ENCODE measurements around the gene ZDHHC7. TPM values are rescaled to one million over a fixed set of nuclear protein-coding genes. Genes with fewer than 3 reads are reported as not detected.

ZDHHC7 gene
- total RNA-seq, 1 donor from 2014 or later, result 77.9 TPM

GRCh38 chr16:84979516-84979915 is 31.8 kb downstream of the ZDHHC7 start:
- DNase-seq, result no peak
- TF ChIP-seq CTCF (IDR thresholded peaks at IDR 0.05), result no peak
- intact Hi-C loops (cut with DNase I), result no loop called here
- Histone ChIP-seq H3K4me3 (no peak overlapping the region), H3K27ac (no peak overlapping the region), H3K9me3 (no peaks in the 10 kb centered on the region), H3K36me3 (peaks cover 91% of the 10 kb centered on the region), H3K4me1 (peaks cover 41% of the 10 kb centered on the region), H3K27me3 (ENCODE audit: low read depth) (no peaks in the 10 kb centered on the region)
- ATAC-seq, result no peak

- H3K9me3 ChIP-seq, result no peaks in the 10 kb centered on the region
- no peak overlapping the region for H3K4me3 ChIP-seq
- H3K4me1 ChIP-seq, result peaks cover 20% of the 10 kb centered on the region
- ATAC-seq, result peak; percentile 67 to 78
- peaks cover 82% of the 10 kb centered on the region for H3K36me3 ChIP-seq
- no peaks in the 10 kb centered on the region for H3K27me3 ChIP-seq (ENCODE audit: low read depth)
- DNase-seq, result peak; percentile 83
- no peak overlapping the region for H3K27ac ChIP-seq
- TF ChIP-seq CTCF (IDR thresholded peaks at IDR 0.05), result no peak
- intact Hi-C loops (cut with DNase I), result no loop called here
Measured at GRCh38 chr16:84976644-84977400, 34.5 kb downstream of the ZDHHC7 start.

GRCh38 chr16:84975522-84975921 is 35.8 kb downstream of the ZDHHC7 start:
- no peak overlapping the region for H3K4me3 ChIP-seq
- H3K36me3 ChIP-seq, result peaks cover 69% of the 10 kb centered on the region
- H3K9me3 ChIP-seq, result no peaks in the 10 kb centered on the region
- no peak for TF ChIP-seq CTCF (IDR thresholded peaks at IDR 0.05)
- H3K4me1 ChIP-seq, result peaks cover 23% of the 10 kb centered on the region
- intact Hi-C loops (cut with DNase I), result no loop called here
- no peaks in the 10 kb centered on the region for H3K27me3 ChIP-seq (ENCODE audit: low read depth)
- ATAC-seq, result no peak
- no peak overlapping the region for H3K27ac ChIP-seq
- DNase-seq, result no peak

GRCh38 chr16:84975066-84975465 is 36.3 kb downstream of the ZDHHC7 start:
- TF ChIP-seq CTCF (IDR thresholded peaks at IDR 0.05), result no peak
- intact Hi-C loops (cut with DNase I), result no loop called here
- no peak overlapping the region for H3K27ac ChIP-seq
- H3K4me3 ChIP-seq, result no peak overlapping the region
- H3K27me3 ChIP-seq (ENCODE audit: low read depth), result no peaks in the 10 kb centered on the region
- H3K9me3 ChIP-seq, result no peaks in the 10 kb centered on the region
- H3K36me3 ChIP-seq, result peaks cover 64% of the 10 kb centered on the region
- no peak for ATAC-seq
- DNase-seq, result no peak
- H3K4me1 ChIP-seq, result peaks cover 27% of the 10 kb centered on the region

GRCh38 chr16:84973776-84974523 is 37.4 kb downstream of the ZDHHC7 start:
- peaks cover 54% of the 10 kb centered on the region for H3K36me3 ChIP-seq
- H3K27ac ChIP-seq, result no peak overlapping the region
- no peaks in the 10 kb centered on the region for H3K9me3 ChIP-seq
- no peak for TF ChIP-seq CTCF (IDR thresholded peaks at IDR 0.05)
- no peaks in the 10 kb centered on the region for H3K27me3 ChIP-seq (ENCODE audit: low read depth)
- intact Hi-C loops (cut with DNase I), result no loop called here
- DNase-seq, result no peak
- no peak for ATAC-seq
- H3K4me1 ChIP-seq, result peaks cover 27% of the 10 kb centered on the region
- H3K4me3 ChIP-seq, result no peak overlapping the region

Data from lower lobe of right lung (tissue), 2 donors.